Peyer's patch (tissue), 4 donors: ENCODE data around the gene FAXDC2. TPM values are rescaled to one million over a fixed set of nuclear protein-coding genes. Genes with fewer than 3 reads are reported as not detected.

Source experiments
- DNase-seq, 3 donors: peaks; one replicate each; pipeline ENCODE4 v3.0.0-alpha.2; 2017 to 2019
- H3K27ac ChIP-seq, 4 donors: fragments of 200-600 bp; sonication (generic); one replicate each; pipeline ENCODE4 v1.5.1; 2016 to 2019
- H3K27me3 ChIP-seq, 2 donors: fragments of 200-600 bp; sonication (generic); one replicate each; pipeline ENCODE4 v1.5.1; 2019
- H3K36me3 ChIP-seq, 3 donors: fragments of 200-600 bp; sonication (generic); one replicate each; pipeline ENCODE4 v1.5.1; 2016 to 2019
- H3K4me1 ChIP-seq, 4 donors: fragments of 200-600 bp; sonication (generic); one replicate each; pipeline ENCODE4 v1.5.1; 2016 to 2019
- H3K4me3 ChIP-seq, 4 donors: fragments of 200-600 bp; sonication (generic); 1 replicate in 3 of 4; 2 replicates in 1 of 4; pipeline ENCODE4 v1.5.1; 2016 to 2019; ENCODE audit warnings: mild to moderate bottlenecking in 1 of 4
- H3K9me3 ChIP-seq, 4 donors: fragments of 200-600 bp; sonication (generic); one replicate each; pipeline ENCODE4 v1.5.1; 2016 to 2019; ENCODE audit warnings: mild to moderate bottlenecking in 1 of 4
- CTCF ChIP-seq, 6 experiments: fragments of 450-650 bp in 4 of 6; fragments of 200-600 bp in 2 of 6; sonication (generic) in 1 of 6; IDR thresholded peaks; one replicate each; pipeline ENCODE4 v1.5.1; 2017 to 2019; ENCODE audit warnings: antibody characterized with exemption in 6 of 6, mild to moderate bottlenecking in 3 of 6, moderate library complexity in 1 of 6
- POLR2A ChIP-seq, 2 donors: fragments of 450-650 bp; IDR thresholded peaks; one replicate each; pipeline ENCODE4 v1.5.1; 2017; ENCODE audit warnings: antibody characterized with exemption in 2 of 2, mild to moderate bottlenecking in 2 of 2, moderate library complexity in 2 of 2
- total RNA-seq, 4 donors: library from RNA; depleted of rRNA; stranded (reverse); fragments of >200 nt; gene quantifications; one replicate each; pipeline ENCODE4 v1.1.0, GENCODE V29; 2016

Gene FAXDC2
- total RNA-seq, 4 donors from 2014 or later, result 16.5 to 64.2 (median 42.3) TPM

- H3K4me3 ChIP-seq, result no peak overlapping the region
- H3K27me3 ChIP-seq, result no peaks in the 10 kb centered on the region
- no peak overlapping the region for H3K27ac ChIP-seq
- peaks cover 0 to 34% (median 3%) of the 10 kb centered on the region in 4 donors for H3K9me3 ChIP-seq
- no peak for TF ChIP-seq CTCF (IDR thresholded peaks at IDR 0.05)
- no peaks in the 10 kb centered on the region for H3K4me1 ChIP-seq
- no peak for DNase-seq
- H3K36me3 ChIP-seq, result peaks cover 0 to 34% (median 0%) of the 10 kb centered on the region in 3 donors
These were observed 31.6 kb upstream of the FAXDC2 start for GRCh38 chr5:154881986-154882385.

- Histone ChIP-seq H3K4me1 (no peaks in the 10 kb centered on the region), H3K4me3 (no peak overlapping the region), H3K9me3 (peaks cover 0 to 17% (median 3%) of the 10 kb centered on the region in 4 donors), H3K27ac (no peak overlapping the region), H3K36me3 (peaks cover 0 to 46% (median 0%) of the 10 kb centered on the region in 3 donors), H3K27me3 (no peaks in the 10 kb centered on the region)
- TF ChIP-seq CTCF (IDR thresholded peaks at IDR 0.05), result no peak
- no peak for TF ChIP-seq POLR2A (IDR thresholded peaks at IDR 0.05)
- no peak for DNase-seq
These were observed 28.4 kb upstream of the FAXDC2 start for GRCh38 chr5:154878642-154879335.

- peaks cover 0 to 12% (median 1%) of the 10 kb centered on the region in 4 donors for H3K9me3 ChIP-seq
- TF ChIP-seq POLR2A (IDR thresholded peaks at IDR 0.05) (no peak), CTCF (IDR thresholded peaks at IDR 0.05) (no peak)
- peaks cover 0 to 77% (median 0%) of the 10 kb centered on the region in 3 donors for H3K36me3 ChIP-seq
- H3K4me3 ChIP-seq, result no peak overlapping the region
- no peaks in the 10 kb centered on the region for H3K27me3 ChIP-seq
- H3K4me1 ChIP-seq, result no peaks in the 10 kb centered on the region
- H3K27ac ChIP-seq, result peak overlapping the region in 2 of 4 donors; percentile 19 to 47
- DNase-seq, result no peak
These were observed 23.5 kb upstream of the FAXDC2 start for GRCh38 chr5:154873791-154874331.

GRCh38 chr5:154871734-154872133 is 21.3 kb upstream of the FAXDC2 start:
- H3K27me3 ChIP-seq, result no peaks in the 10 kb centered on the region
- DNase-seq, result no peak
- H3K9me3 ChIP-seq, result no peaks in the 10 kb centered on the region
- H3K4me3 ChIP-seq, result no peak overlapping the region
- H3K4me1 ChIP-seq, result no peaks in the 10 kb centered on the region
- no peak overlapping the region for H3K27ac ChIP-seq
- H3K36me3 ChIP-seq, result peaks cover 0 to 71% (median 0%) of the 10 kb centered on the region in 3 donors
- no peak for TF ChIP-seq CTCF (IDR thresholded peaks at IDR 0.05)
- no peak for TF ChIP-seq POLR2A (IDR thresholded peaks at IDR 0.05)

GRCh38 chr5:154868702-154869101 is 18.3 kb upstream of the FAXDC2 start:
- Histone ChIP-seq H3K36me3 (peaks cover 0 to 64% (median 0%) of the 10 kb centered on the region in 3 donors), H3K4me3 (no peak overlapping the region), H3K27ac (no peak overlapping the region), H3K9me3 (no peaks in the 10 kb centered on the region), H3K4me1 (no peaks in the 10 kb centered on the region), H3K27me3 (no peaks in the 10 kb centered on the region)
- DNase-seq, result no peak
- TF ChIP-seq POLR2A (IDR thresholded peaks at IDR 0.05), result no peak
- no peak for TF ChIP-seq CTCF (IDR thresholded peaks at IDR 0.05)
